Measurements from ENCODE around the gene CCL4.

DNA sequence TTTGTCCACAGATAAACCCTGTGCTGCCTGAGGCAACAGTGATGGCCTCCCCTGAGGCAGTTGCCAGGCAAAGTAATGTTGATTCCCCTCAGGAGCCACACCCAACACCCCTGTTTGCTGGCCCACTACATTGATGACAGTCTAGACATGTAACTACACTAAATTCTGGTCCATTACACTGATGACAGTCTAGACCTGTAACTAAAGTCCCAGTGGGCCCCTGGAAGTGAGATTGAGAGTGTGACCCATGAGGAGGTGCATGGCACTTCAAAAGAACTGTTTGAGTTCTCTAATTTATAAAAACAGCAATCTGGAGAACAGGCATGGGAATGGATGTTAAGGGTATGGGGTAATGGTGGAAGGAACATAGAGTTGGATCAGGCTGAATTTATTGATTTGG is 8.9 kb downstream of the CCL4 start:
- no peak for TF ChIP-seq EZH2 (IDR thresholded peaks at IDR 0.05; ENCODE audit: low read length)
- TF ChIP-seq, protein P1, sequence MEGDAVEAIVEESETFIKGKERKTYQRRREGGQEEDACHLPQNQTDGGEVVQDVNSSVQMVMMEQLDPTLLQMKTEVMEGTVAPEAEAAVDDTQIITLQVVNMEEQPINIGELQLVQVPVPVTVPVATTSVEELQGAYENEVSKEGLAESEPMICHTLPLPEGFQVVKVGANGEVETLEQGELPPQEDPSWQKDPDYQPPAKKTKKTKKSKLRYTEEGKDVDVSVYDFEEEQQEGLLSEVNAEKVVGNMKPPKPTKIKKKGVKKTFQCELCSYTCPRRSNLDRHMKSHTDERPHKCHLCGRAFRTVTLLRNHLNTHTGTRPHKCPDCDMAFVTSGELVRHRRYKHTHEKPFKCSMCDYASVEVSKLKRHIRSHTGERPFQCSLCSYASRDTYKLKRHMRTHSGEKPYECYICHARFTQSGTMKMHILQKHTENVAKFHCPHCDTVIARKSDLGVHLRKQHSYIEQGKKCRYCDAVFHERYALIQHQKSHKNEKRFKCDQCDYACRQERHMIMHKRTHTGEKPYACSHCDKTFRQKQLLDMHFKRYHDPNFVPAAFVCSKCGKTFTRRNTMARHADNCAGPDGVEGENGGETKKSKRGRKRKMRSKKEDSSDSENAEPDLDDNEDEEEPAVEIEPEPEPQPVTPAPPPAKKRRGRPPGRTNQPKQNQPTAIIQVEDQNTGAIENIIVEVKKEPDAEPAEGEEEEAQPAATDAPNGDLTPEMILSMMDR (optimal IDR thresholded peaks at IDR 0.05 in 1 of 3, IDR thresholded peaks at IDR 0.05 in 1 of 3, conservative IDR thresholded peaks at IDR 0.05 in 1 of 3; ENCODE audit: extremely low read depth in 1 of 3, insufficient read depth in 2 of 3, low read length in 3 of 3), result no peak
